Measurements from ENCODE around the gene TTC32.
A peak's percentile ranks its signal among the peaks of the same experiment; 100 is the strongest.
"Not testable (repeated sequence)": the region's sequence is repeated elsewhere in the genome, so short reads cannot be mapped to it uniquely, and the experiment has no call there.

Gene TTC32

GRCh38 chr2:19924526-19924925 lies 22.7 kb upstream of the TTC32 start:
- not testable (repeated sequence) for H3K4me3 ChIP-seq (ENCODE audit: low read length)

GRCh38 chr2:19922188-19922587 lies 20.4 kb upstream of the TTC32 start:
- not testable (repeated sequence) for H3K36me3 ChIP-seq (ENCODE audit: control insufficient read depth, insufficient read depth, low read length); H3K4me3 ChIP-seq (ENCODE audit: low read length); H3K27me3 ChIP-seq (ENCODE audit: control insufficient read depth, insufficient read depth, low read length); H3K9ac ChIP-seq (ENCODE audit: low read length); H3K4me1 ChIP-seq (ENCODE audit: control insufficient read depth, insufficient read depth, low read length); H3K9me3 ChIP-seq (ENCODE audit: control insufficient read depth, low read length)

More at GRCh38 chr2:19924526-19924925, 22.7 kb upstream of the TTC32 start:
- H3K4me1 ChIP-seq (ENCODE audit: control insufficient read depth, insufficient read depth, low read length); H3K9me3 ChIP-seq (ENCODE audit: control insufficient read depth, low read length); H3K36me3 ChIP-seq (ENCODE audit: control insufficient read depth, insufficient read depth, low read length); H3K9ac ChIP-seq (ENCODE audit: low read length); H3K27me3 ChIP-seq (ENCODE audit: control insufficient read depth, insufficient read depth, low read length): not testable (repeated sequence)

- Histone ChIP-seq H3K9ac (ENCODE audit: low read length) (no peak overlapping the region), H3K27me3 (ENCODE audit: control insufficient read depth, insufficient read depth, low read length) (no peaks in the 10 kb centered on the region), H3K4me3 (ENCODE audit: low read length) (no peak overlapping the region), H3K4me1 (ENCODE audit: control insufficient read depth, insufficient read depth, low read length) (no peaks in the 10 kb centered on the region), H3K36me3 (ENCODE audit: control insufficient read depth, insufficient read depth, low read length) (no peaks in the 10 kb centered on the region), H3K9me3 (ENCODE audit: control insufficient read depth, low read length) (no peaks in the 10 kb centered on the region)
These were observed 14.7 kb upstream of the TTC32 start for GRCh38 chr2:19916385-19916950.

- Histone ChIP-seq H3K4me3 (ENCODE audit: low read length) (no peak overlapping the region), H3K27me3 (ENCODE audit: control insufficient read depth, insufficient read depth, low read length) (no peaks in the 10 kb centered on the region), H3K4me1 (ENCODE audit: control insufficient read depth, insufficient read depth, low read length) (no peaks in the 10 kb centered on the region), H3K9ac (ENCODE audit: low read length) (no peak overlapping the region), H3K36me3 (ENCODE audit: control insufficient read depth, insufficient read depth, low read length) (no peaks in the 10 kb centered on the region), H3K9me3 (ENCODE audit: control insufficient read depth, low read length) (no peaks in the 10 kb centered on the region)
These were observed 12.6 kb upstream of the TTC32 start for GRCh38 chr2:19914266-19914975.

GRCh38 chr2:19911808-19912509 lies 10.2 kb upstream of the TTC32 start:
- Histone ChIP-seq H3K36me3 (ENCODE audit: control insufficient read depth, insufficient read depth, low read length) (no peaks in the 10 kb centered on the region), H3K4me1 (ENCODE audit: control insufficient read depth, insufficient read depth, low read length) (no peaks in the 10 kb centered on the region), H3K9ac (ENCODE audit: low read length) (no peak overlapping the region), H3K9me3 (ENCODE audit: control insufficient read depth, low read length) (no peaks in the 10 kb centered on the region), H3K27me3 (ENCODE audit: control insufficient read depth, insufficient read depth, low read length) (no peaks in the 10 kb centered on the region), H3K4me3 (ENCODE audit: low read length) (no peak overlapping the region)

GRCh38 chr2:19902216-19902740 lies 495 bp upstream of the TTC32 start:
- peak overlapping the region; percentile 95 for H3K9ac ChIP-seq (ENCODE audit: low read length)
- H3K27me3 ChIP-seq (ENCODE audit: control insufficient read depth, insufficient read depth, low read length): no peaks in the 10 kb centered on the region
- no peaks in the 10 kb centered on the region for H3K4me1 ChIP-seq (ENCODE audit: control insufficient read depth, insufficient read depth, low read length)
- peak overlapping the region; percentile 49 for H3K4me3 ChIP-seq (ENCODE audit: low read length)
- H3K9me3 ChIP-seq (ENCODE audit: control insufficient read depth, low read length): no peaks in the 10 kb centered on the region
- no peaks in the 10 kb centered on the region for H3K36me3 ChIP-seq (ENCODE audit: control insufficient read depth, insufficient read depth, low read length)

GRCh38 chr2:19900931-19901441 lies 797 bp downstream of the TTC32 start:
- H3K9ac ChIP-seq (ENCODE audit: low read length): peak overlapping the region; percentile 95
- H3K4me3 ChIP-seq (ENCODE audit: low read length): peak overlapping the region; percentile 49
- H3K27me3 ChIP-seq (ENCODE audit: control insufficient read depth, insufficient read depth, low read length): no peaks in the 10 kb centered on the region
- H3K9me3 ChIP-seq (ENCODE audit: control insufficient read depth, low read length): no peaks in the 10 kb centered on the region
- no peaks in the 10 kb centered on the region for H3K36me3 ChIP-seq (ENCODE audit: control insufficient read depth, insufficient read depth, low read length)
- H3K4me1 ChIP-seq (ENCODE audit: control insufficient read depth, insufficient read depth, low read length): no peaks in the 10 kb centered on the region

- Histone ChIP-seq H3K9me3 (ENCODE audit: control insufficient read depth, low read length) (no peaks in the 10 kb centered on the region), H3K36me3 (ENCODE audit: control insufficient read depth, insufficient read depth, low read length) (no peaks in the 10 kb centered on the region), H3K4me1 (ENCODE audit: control insufficient read depth, insufficient read depth, low read length) (no peaks in the 10 kb centered on the region), H3K9ac (ENCODE audit: low read length) (peak overlapping the region; percentile 95), H3K4me3 (ENCODE audit: low read length) (peak overlapping the region; percentile 49), H3K27me3 (ENCODE audit: control insufficient read depth, insufficient read depth, low read length) (no peaks in the 10 kb centered on the region)
These were observed 1.5 kb downstream of the TTC32 start for GRCh38 chr2:19899985-19900930.

- Histone ChIP-seq H3K9ac (ENCODE audit: low read length) (no peak overlapping the region), H3K4me1 (ENCODE audit: control insufficient read depth, insufficient read depth, low read length) (no peaks in the 10 kb centered on the region), H3K36me3 (ENCODE audit: control insufficient read depth, insufficient read depth, low read length) (no peaks in the 10 kb centered on the region), H3K27me3 (ENCODE audit: control insufficient read depth, insufficient read depth, low read length) (no peaks in the 10 kb centered on the region), H3K4me3 (ENCODE audit: low read length) (no peak overlapping the region), H3K9me3 (ENCODE audit: control insufficient read depth, low read length) (no peaks in the 10 kb centered on the region)
These were observed 3.0 kb downstream of the TTC32 start for GRCh38 chr2:19898592-19899329.

- Histone ChIP-seq H3K4me1 (ENCODE audit: control insufficient read depth, insufficient read depth, low read length) (no peaks in the 10 kb centered on the region), H3K4me3 (ENCODE audit: low read length) (no peak overlapping the region), H3K27me3 (ENCODE audit: control insufficient read depth, insufficient read depth, low read length) (no peaks in the 10 kb centered on the region), H3K9me3 (ENCODE audit: control insufficient read depth, low read length) (no peaks in the 10 kb centered on the region), H3K36me3 (ENCODE audit: control insufficient read depth, insufficient read depth, low read length) (no peaks in the 10 kb centered on the region), H3K9ac (ENCODE audit: low read length) (no peak overlapping the region)
These were observed 4.0 kb downstream of the TTC32 start for GRCh38 chr2:19897623-19898245.

GRCh38 chr2:19895535-19895934 lies 6.2 kb downstream of the TTC32 start:
- Histone ChIP-seq H3K9me3 (ENCODE audit: control insufficient read depth, low read length) (no peaks in the 10 kb centered on the region), H3K4me1 (ENCODE audit: control insufficient read depth, insufficient read depth, low read length) (no peaks in the 10 kb centered on the region), H3K9ac (ENCODE audit: low read length) (no peak overlapping the region), H3K36me3 (ENCODE audit: control insufficient read depth, insufficient read depth, low read length) (no peaks in the 10 kb centered on the region), H3K27me3 (ENCODE audit: control insufficient read depth, insufficient read depth, low read length) (no peaks in the 10 kb centered on the region), H3K4me3 (ENCODE audit: low read length) (no peak overlapping the region)
